Activated naive CD8-positive, alpha-beta T cell treated with anti-CD3 and anti-CD28 coated beads, Interleukin-2, amount 10 ng/mL, durations not matched to agents 7 days and 5 days (primary cell): ENCODE results near the gene HNRNPA2B1. TPM values are rescaled to one million over a fixed set of nuclear protein-coding genes. Genes with fewer than 3 reads are reported as not detected.
A peak's percentile ranks its signal among the peaks of the same experiment; 100 is the strongest.
"Not testable (repeated sequence)": the region's sequence is repeated elsewhere in the genome, so short reads cannot be mapped to it uniquely, and the experiment has no call there.

Experiments
- ATAC-seq: fragments of 150-1000 bp; cut with Tn5 transposase; one replicate; pipeline ENCODE4 v1.10.0; 2021; ENCODE audit warnings: low read depth, moderate library complexity
- POLR2A ChIA-PET: fragments of 350-600 bp; sonication (Branson Sonifier 250); formaldehyde crosslinking; loops from one replicate; lab custom pipeline; 2021; ENCODE audit warnings: antibody characterized with exemption; lab: Charles Lee
- DNase-seq: peaks from one replicate; pipeline ENCODE4 v3.0.0; 2021
- H3K27ac Mint-ChIP-seq: one replicate; pipeline ENCODE4 v1.8.0; 2022; ENCODE audit warnings: mild to moderate bottlenecking, mixed read lengths
- H3K27me3 Mint-ChIP-seq: one replicate; pipeline ENCODE4 v1.8.0; 2022; ENCODE audit warnings: mild to moderate bottlenecking, moderate library complexity, mixed read lengths
- H3K36me3 Mint-ChIP-seq: one replicate; pipeline ENCODE4 v1.8.0; 2021; ENCODE audit warnings: mild to moderate bottlenecking, mixed read lengths
- H3K4me1 Mint-ChIP-seq: one replicate; pipeline ENCODE4 v1.8.0; 2021; ENCODE audit warnings: mixed read lengths
- H3K4me3 Mint-ChIP-seq: one replicate; pipeline ENCODE4 v1.8.0; 2022; ENCODE audit warnings: mild to moderate bottlenecking, moderate library complexity, mixed read lengths
- H3K9me3 Mint-ChIP-seq: one replicate; pipeline ENCODE4 v1.8.0; 2021; ENCODE audit warnings: mixed read lengths
- total RNA-seq, 2 experiments: library from RNA; stranded (reverse); gene quantifications; one replicate each; pipeline ENCODE4 v1.2.3, GENCODE V29; 2021

The HNRNPA2B1 gene
- total RNA-seq, 2 experiments from 2014 or later: 653 to 667 TPM

- peaks cover 14% of the 10 kb centered on the region for H3K36me3 Mint-ChIP-seq
- H3K4me3 Mint-ChIP-seq: no peak overlapping the region
- H3K27ac Mint-ChIP-seq: no peak overlapping the region
- peaks cover 30% of the 10 kb centered on the region for H3K4me1 Mint-ChIP-seq
- ATAC-seq: no peak
- POLR2A ChIA-PET: interaction anchor here (0.8 to 2.5 kb wide), 8 partner anchors 11 to 36 kb away, joined by 3 to 11 read pairs (median 6); partner anchors contain the start of genes CBX3 and NFE2L3
- no peak for DNase-seq
- no peaks in the 10 kb centered on the region for H3K27me3 Mint-ChIP-seq
- no peaks in the 10 kb centered on the region for H3K9me3 Mint-ChIP-seq
These were observed 34.4 kb downstream of the HNRNPA2B1 start for GRCh38 chr7:26165950-26166683.

GRCh38 chr7:26163804-26164203 lies 36.7 kb downstream of the HNRNPA2B1 start:
- Mint-ChIP-seq H3K36me3 (peaks cover 17% of the 10 kb centered on the region), H3K4me1 (peaks cover 35% of the 10 kb centered on the region)
- DNase-seq, POLR2A ChIA-PET, H3K27me3 Mint-ChIP-seq, ATAC-seq, H3K27ac Mint-ChIP-seq, H3K4me3 Mint-ChIP-seq, H3K9me3 Mint-ChIP-seq: not testable (repeated sequence)

- Mint-ChIP-seq H3K4me3 (no peak overlapping the region), H3K9me3 (no peaks in the 10 kb centered on the region), H3K27me3 (no peaks in the 10 kb centered on the region), H3K36me3 (peaks cover 14% of the 10 kb centered on the region), H3K27ac (no peak overlapping the region), H3K4me1 (peaks cover 42% of the 10 kb centered on the region)
- DNase-seq (no peak), ATAC-seq (no peak)
- POLR2A ChIA-PET: no interaction called here
These were observed 38.1 kb downstream of the HNRNPA2B1 start for GRCh38 chr7:26162431-26162830.

GRCh38 chr7:26160896-26161295 lies 39.6 kb downstream of the HNRNPA2B1 start:
- no peak for DNase-seq
- peaks cover 43% of the 10 kb centered on the region for H3K4me1 Mint-ChIP-seq
- H3K27me3 Mint-ChIP-seq: no peaks in the 10 kb centered on the region
- no peaks in the 10 kb centered on the region for H3K9me3 Mint-ChIP-seq
- H3K36me3 Mint-ChIP-seq: peaks cover 14% of the 10 kb centered on the region
- H3K4me3 Mint-ChIP-seq: no peak overlapping the region
- no peak overlapping the region for H3K27ac Mint-ChIP-seq
- no peak for ATAC-seq
- POLR2A ChIA-PET: interaction anchor here (0.6 to 1.6 kb wide), 4 partner anchors 9 to 262 kb away, joined by 5 to 8 read pairs (median 6); partner anchors contain the start of gene NFE2L3

- Mint-ChIP-seq H3K36me3 (peaks cover 14% of the 10 kb centered on the region), H3K9me3 (no peaks in the 10 kb centered on the region), H3K4me3 (no peak overlapping the region), H3K27ac (no peak overlapping the region), H3K27me3 (no peaks in the 10 kb centered on the region), H3K4me1 (peaks cover 58% of the 10 kb centered on the region)
- POLR2A ChIA-PET: interaction anchor here (1.2 kb wide), 1 partner anchor 29 kb away, joined by 3 read pairs; no protein-coding TSS in a partner anchor
- DNase-seq: no peak
- ATAC-seq: no peak
These were observed 41.3 kb downstream of the HNRNPA2B1 start for GRCh38 chr7:26159243-26159642.

- peaks cover 6% of the 10 kb centered on the region for H3K36me3 Mint-ChIP-seq
- no peak for ATAC-seq
- POLR2A ChIA-PET: interaction anchor here (1.0 to 4.4 kb wide), 4 partner anchors 10 to 67 kb away, joined by 3 to 29 read pairs (median 4); partner anchors contain the start of genes CBX3 and HNRNPA2B1
- no peaks in the 10 kb centered on the region for H3K27me3 Mint-ChIP-seq
- no peak overlapping the region for H3K4me3 Mint-ChIP-seq
- H3K27ac Mint-ChIP-seq: no peak overlapping the region
- peaks cover 67% of the 10 kb centered on the region for H3K4me1 Mint-ChIP-seq
- DNase-seq: no peak
- H3K9me3 Mint-ChIP-seq: no peaks in the 10 kb centered on the region
These were observed 42.9 kb downstream of the HNRNPA2B1 start for GRCh38 chr7:26157520-26158105.

- Mint-ChIP-seq H3K4me3 (peak overlapping the region; percentile 73), H3K36me3 (peaks cover 6% of the 10 kb centered on the region), H3K27me3 (no peaks in the 10 kb centered on the region), H3K27ac (peak overlapping the region; percentile 84), H3K4me1 (peaks cover 63% of the 10 kb centered on the region), H3K9me3 (no peaks in the 10 kb centered on the region)
- POLR2A ChIA-PET: interaction anchor here (0.9 to 4.4 kb wide), 7 partner anchors 10 to 45 kb away, joined by 3 to 32 read pairs (median 4); partner anchors contain the start of genes CBX3 and HNRNPA2B1
- DNase-seq (no peak), ATAC-seq (no peak)
These were observed 43.8 kb downstream of the HNRNPA2B1 start for GRCh38 chr7:26156451-26157420.

GRCh38 chr7:26155531-26156375 lies 44.8 kb downstream of the HNRNPA2B1 start:
- POLR2A ChIA-PET: interaction anchor here (0.9 to 4.4 kb wide), 6 partner anchors 11 to 46 kb away, joined by 3 to 32 read pairs (median 6); partner anchors contain the start of genes CBX3 and HNRNPA2B1
- H3K27me3 Mint-ChIP-seq: no peaks in the 10 kb centered on the region
- no peak for ATAC-seq
- H3K4me1 Mint-ChIP-seq: peaks cover 67% of the 10 kb centered on the region
- H3K36me3 Mint-ChIP-seq: peaks cover 6% of the 10 kb centered on the region
- DNase-seq: no peak
- peak overlapping the region; percentile 73 for H3K4me3 Mint-ChIP-seq
- H3K9me3 Mint-ChIP-seq: no peaks in the 10 kb centered on the region
- peak overlapping the region; percentile 84 for H3K27ac Mint-ChIP-seq

- peaks cover 2% of the 10 kb centered on the region for H3K36me3 Mint-ChIP-seq
- H3K4me1 Mint-ChIP-seq: peaks cover 65% of the 10 kb centered on the region
- H3K4me3 Mint-ChIP-seq: peak overlapping the region; percentile 92
- H3K27ac Mint-ChIP-seq: peak overlapping the region; percentile 89
- no peaks in the 10 kb centered on the region for H3K9me3 Mint-ChIP-seq
- ATAC-seq (no peak), DNase-seq (no peak)
- POLR2A ChIA-PET: interaction anchor here (1.2 to 4.4 kb wide), 3 partner anchors 13 to 44 kb away, joined by 7 to 32 read pairs (median 29); partner anchors contain the start of gene HNRNPA2B1
- no peaks in the 10 kb centered on the region for H3K27me3 Mint-ChIP-seq
These were observed 46.4 kb downstream of the HNRNPA2B1 start for GRCh38 chr7:26153823-26154783.

GRCh38 chr7:26153241-26153822 lies 47.2 kb downstream of the HNRNPA2B1 start:
- Mint-ChIP-seq H3K4me1 (peaks cover 60% of the 10 kb centered on the region), H3K4me3 (peak overlapping the region; percentile 92), H3K27me3 (no peaks in the 10 kb centered on the region), H3K27ac (peak overlapping the region; percentile 89), H3K36me3 (no peaks in the 10 kb centered on the region), H3K9me3 (no peaks in the 10 kb centered on the region)
- no peak for ATAC-seq
- POLR2A ChIA-PET: interaction anchor here (1.9 to 2.2 kb wide), 2 partner anchors 44 to 55 kb away, joined by 15 to 18 read pairs; no protein-coding TSS in a partner anchor
- DNase-seq: no peak

- H3K27me3 Mint-ChIP-seq, H3K36me3 Mint-ChIP-seq, H3K9me3 Mint-ChIP-seq: not testable (repeated sequence)
- Mint-ChIP-seq H3K27ac (peak overlapping the region; percentile 89), H3K4me3 (peak overlapping the region; percentile 92), H3K4me1 (peaks cover 55% of the 10 kb centered on the region)
- ATAC-seq: peak; percentile 38
- peak; percentile 72 for DNase-seq
- POLR2A ChIA-PET: interaction anchor here (1.1 to 2.7 kb wide), 12 partner anchors 8 to 60 kb away, joined by 3 to 47 read pairs (median 9); partner anchors contain the start of genes CBX3 and HNRNPA2B1
These were observed 47.7 kb downstream of the HNRNPA2B1 start for GRCh38 chr7:26152782-26153240.
